ENCODE results near the gene KASH5.
A peak's percentile ranks its signal among the peaks of the same experiment; 100 is the strongest.

KASH5 gene

GRCh38 chr19:49418511-49418910 is 30.5 kb downstream of the KASH5 start:
- H3K36me3 ChIP-seq (ENCODE audit: control insufficient read depth, low read depth, low read length): no peaks in the 10 kb centered on the region
- H3K9me3 ChIP-seq (ENCODE audit: control insufficient read depth, low read depth, low read length): no peaks in the 10 kb centered on the region
- no peak overlapping the region for H3K9ac ChIP-seq (ENCODE audit: low read length)
- H3K27ac ChIP-seq (ENCODE audit: low read length): no peak overlapping the region
- peaks cover 6% of the 10 kb centered on the region for H3K4me1 ChIP-seq (ENCODE audit: control insufficient read depth, low read depth, low read length)
- H3K27me3 ChIP-seq (ENCODE audit: control insufficient read depth, insufficient read depth, low read length): peaks cover 27% of the 10 kb centered on the region
- no peak overlapping the region for H3K4me3 ChIP-seq (ENCODE audit: low read length)

DNA sequence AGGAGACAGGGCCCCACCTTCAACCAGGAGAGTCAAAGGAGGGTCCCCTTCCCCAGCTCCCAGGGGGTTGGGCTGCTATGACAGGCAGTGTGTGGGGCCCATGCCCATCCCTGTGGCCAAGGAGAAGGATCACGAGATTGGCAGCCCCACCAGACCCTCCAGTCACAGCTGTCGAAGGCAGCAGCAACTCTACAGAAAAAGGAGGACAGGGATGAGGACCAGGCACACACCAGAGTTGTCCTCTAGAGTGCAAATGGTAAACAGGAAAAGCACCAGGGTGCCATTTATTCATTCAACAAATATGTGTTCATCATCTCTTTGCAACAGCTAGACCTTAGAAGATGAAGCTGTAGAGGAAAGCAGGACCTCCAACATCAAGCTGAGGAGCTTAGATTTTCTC is 31.1 kb downstream of the KASH5 start:
- no peaks in the 10 kb centered on the region for H3K9me3 ChIP-seq (ENCODE audit: control insufficient read depth, low read depth, low read length)
- H3K36me3 ChIP-seq (ENCODE audit: control insufficient read depth, low read depth, low read length): no peaks in the 10 kb centered on the region
- H3K4me3 ChIP-seq (ENCODE audit: low read length): no peak overlapping the region
- H3K4me1 ChIP-seq (ENCODE audit: control insufficient read depth, low read depth, low read length): peaks cover 6% of the 10 kb centered on the region
- peaks cover 34% of the 10 kb centered on the region for H3K27me3 ChIP-seq (ENCODE audit: control insufficient read depth, insufficient read depth, low read length)
- H3K9ac ChIP-seq (ENCODE audit: low read length): no peak overlapping the region
- no peak overlapping the region for H3K27ac ChIP-seq (ENCODE audit: low read length)

- H3K36me3 ChIP-seq (ENCODE audit: control insufficient read depth, low read depth, low read length): no peaks in the 10 kb centered on the region
- peaks cover 44% of the 10 kb centered on the region for H3K27me3 ChIP-seq (ENCODE audit: control insufficient read depth, insufficient read depth, low read length)
- peaks cover 7% of the 10 kb centered on the region for H3K4me1 ChIP-seq (ENCODE audit: control insufficient read depth, low read depth, low read length)
- no peak overlapping the region for H3K9ac ChIP-seq (ENCODE audit: low read length)
- no peak overlapping the region for H3K4me3 ChIP-seq (ENCODE audit: low read length)
- H3K9me3 ChIP-seq (ENCODE audit: control insufficient read depth, low read depth, low read length): no peaks in the 10 kb centered on the region
- no peak overlapping the region for H3K27ac ChIP-seq (ENCODE audit: low read length)
Measured at GRCh38 chr19:49420227-49420626, 32.2 kb downstream of the KASH5 start.

GRCh38 chr19:49421039-49421877 is 33.2 kb downstream of the KASH5 start:
- Histone ChIP-seq H3K27ac (ENCODE audit: low read length) (no peak overlapping the region), H3K4me1 (ENCODE audit: control insufficient read depth, low read depth, low read length) (peaks cover 12% of the 10 kb centered on the region), H3K9me3 (ENCODE audit: control insufficient read depth, low read depth, low read length) (no peaks in the 10 kb centered on the region), H3K36me3 (ENCODE audit: control insufficient read depth, low read depth, low read length) (no peaks in the 10 kb centered on the region), H3K9ac (ENCODE audit: low read length) (no peak overlapping the region), H3K27me3 (ENCODE audit: control insufficient read depth, insufficient read depth, low read length) (peaks cover 55% of the 10 kb centered on the region), H3K4me3 (ENCODE audit: low read length) (no peak overlapping the region)

DNA sequence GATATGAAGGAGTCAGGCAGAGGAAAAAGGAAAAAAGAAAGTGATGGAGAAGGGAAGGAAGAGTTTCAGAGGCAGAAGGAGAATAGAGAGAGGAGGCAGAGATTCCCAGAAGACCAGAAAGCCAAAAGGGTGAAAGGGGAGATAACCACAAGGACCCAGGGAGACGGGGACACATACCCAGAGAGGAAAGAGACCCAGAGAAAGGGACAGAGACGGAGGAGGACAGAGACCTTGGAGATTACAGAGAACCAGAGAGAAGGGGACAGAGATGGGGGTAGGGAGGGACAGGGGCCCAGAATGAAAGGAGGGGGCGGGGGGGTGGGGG is 33.8 kb downstream of the KASH5 start:
- H3K4me1 ChIP-seq (ENCODE audit: control insufficient read depth, low read depth, low read length): peaks cover 17% of the 10 kb centered on the region
- no peak overlapping the region for H3K4me3 ChIP-seq (ENCODE audit: low read length)
- no peaks in the 10 kb centered on the region for H3K9me3 ChIP-seq (ENCODE audit: control insufficient read depth, low read depth, low read length)
- no peaks in the 10 kb centered on the region for H3K36me3 ChIP-seq (ENCODE audit: control insufficient read depth, low read depth, low read length)
- no peak overlapping the region for H3K9ac ChIP-seq (ENCODE audit: low read length)
- H3K27me3 ChIP-seq (ENCODE audit: control insufficient read depth, insufficient read depth, low read length): peaks cover 61% of the 10 kb centered on the region
- no peak overlapping the region for H3K27ac ChIP-seq (ENCODE audit: low read length)

GRCh38 chr19:49422407-49423070 is 34.5 kb downstream of the KASH5 start:
- no peaks in the 10 kb centered on the region for H3K9me3 ChIP-seq (ENCODE audit: control insufficient read depth, low read depth, low read length)
- peaks cover 18% of the 10 kb centered on the region for H3K4me1 ChIP-seq (ENCODE audit: control insufficient read depth, low read depth, low read length)
- H3K4me3 ChIP-seq (ENCODE audit: low read length): peak overlapping the region; percentile 31
- peaks cover 68% of the 10 kb centered on the region for H3K27me3 ChIP-seq (ENCODE audit: control insufficient read depth, insufficient read depth, low read length)
- no peaks in the 10 kb centered on the region for H3K36me3 ChIP-seq (ENCODE audit: control insufficient read depth, low read depth, low read length)
- no peak overlapping the region for H3K27ac ChIP-seq (ENCODE audit: low read length)
- H3K9ac ChIP-seq (ENCODE audit: low read length): no peak overlapping the region

DNA sequence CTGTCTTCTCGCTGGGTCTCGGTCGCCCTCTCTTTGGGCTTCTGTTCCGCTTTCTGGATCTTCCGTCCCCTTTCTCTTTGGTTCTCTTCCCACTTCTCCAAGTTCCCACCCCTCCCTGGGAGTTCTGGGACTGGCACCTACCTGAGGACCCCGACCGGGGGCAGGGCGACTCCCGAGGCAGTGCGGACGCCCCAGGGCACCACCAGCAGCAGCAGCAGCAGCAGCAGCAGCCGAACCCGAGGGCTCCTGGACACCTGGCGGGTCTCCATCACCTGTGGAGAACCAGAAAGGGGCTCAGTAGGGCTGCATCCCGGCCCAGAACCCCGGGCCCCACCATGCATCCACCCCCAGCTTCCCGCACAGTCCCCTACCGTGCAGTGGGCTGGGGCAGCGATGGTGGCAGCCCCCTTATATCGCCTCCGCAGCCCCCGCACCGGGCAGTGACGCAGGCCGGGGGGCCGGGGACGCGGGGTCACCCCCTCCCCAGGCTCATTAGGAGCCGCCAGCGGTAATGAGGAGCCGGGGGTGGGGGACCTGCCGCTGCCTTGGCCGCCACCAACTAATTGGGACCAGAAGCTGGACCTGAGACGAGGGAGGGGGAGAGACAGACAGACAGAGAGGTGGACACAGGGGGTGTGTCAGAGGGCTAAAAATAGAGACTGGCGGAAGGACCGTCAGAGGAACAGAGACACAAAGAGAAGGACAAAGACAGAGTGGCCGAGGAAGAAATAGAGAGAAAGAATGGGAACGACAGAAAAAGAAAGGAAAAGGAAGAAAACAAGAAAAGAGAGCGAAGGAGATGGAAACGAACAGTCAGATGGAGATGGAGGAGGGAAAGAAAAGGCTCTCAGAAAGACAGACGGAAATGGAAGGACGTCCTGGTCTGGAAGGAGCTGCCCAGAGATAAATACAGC is 35.3 kb downstream of the KASH5 start, which contains the start of gene PTH2:
PTH2 (minus strand) TSS at position 371 of the 914 bp plus-strand sequence; CDS start at position 269, 102 bp downstream.
- Histone ChIP-seq H3K27me3 (ENCODE audit: control insufficient read depth, insufficient read depth, low read length) (peaks cover 69% of the 10 kb centered on the region), H3K4me3 (ENCODE audit: low read length) (peak within 1 kb of the TSS; percentile 31), H3K4me1 (ENCODE audit: control insufficient read depth, low read depth, low read length) (peaks cover 18% of the 10 kb centered on the region), H3K9me3 (ENCODE audit: control insufficient read depth, low read depth, low read length) (no peaks in the 10 kb centered on the region), H3K36me3 (ENCODE audit: control insufficient read depth, low read depth, low read length) (no peaks in the 10 kb centered on the region), H3K9ac (ENCODE audit: low read length) (no peak within 1 kb of the TSS), H3K27ac (ENCODE audit: low read length) (no peak within 1 kb of the TSS)

DNA sequence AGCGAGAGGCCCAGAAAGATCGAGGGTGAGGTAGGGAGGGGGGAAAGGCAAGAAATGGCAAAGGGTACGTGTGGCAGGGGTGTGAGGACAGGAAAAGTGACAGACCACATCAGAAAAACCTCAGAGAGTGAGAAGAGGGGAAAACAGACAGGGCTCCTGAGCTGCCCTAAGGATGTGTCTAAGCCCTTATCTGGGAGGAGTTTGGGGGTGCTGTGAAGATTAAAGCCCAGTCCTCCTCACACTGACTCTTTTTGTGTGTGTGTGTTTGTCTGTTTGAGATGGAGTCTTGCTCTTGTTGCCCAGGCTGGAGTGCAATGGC is 35.9 kb downstream of the KASH5 start:
- H3K4me3 ChIP-seq (ENCODE audit: low read length): no peak overlapping the region
- H3K27ac ChIP-seq (ENCODE audit: low read length): no peak overlapping the region
- no peak overlapping the region for H3K9ac ChIP-seq (ENCODE audit: low read length)
- H3K9me3 ChIP-seq (ENCODE audit: control insufficient read depth, low read depth, low read length): no peaks in the 10 kb centered on the region
- no peaks in the 10 kb centered on the region for H3K36me3 ChIP-seq (ENCODE audit: control insufficient read depth, low read depth, low read length)
- peaks cover 22% of the 10 kb centered on the region for H3K4me1 ChIP-seq (ENCODE audit: control insufficient read depth, low read depth, low read length)
- H3K27me3 ChIP-seq (ENCODE audit: control insufficient read depth, insufficient read depth, low read length): peaks cover 69% of the 10 kb centered on the region

DNA sequence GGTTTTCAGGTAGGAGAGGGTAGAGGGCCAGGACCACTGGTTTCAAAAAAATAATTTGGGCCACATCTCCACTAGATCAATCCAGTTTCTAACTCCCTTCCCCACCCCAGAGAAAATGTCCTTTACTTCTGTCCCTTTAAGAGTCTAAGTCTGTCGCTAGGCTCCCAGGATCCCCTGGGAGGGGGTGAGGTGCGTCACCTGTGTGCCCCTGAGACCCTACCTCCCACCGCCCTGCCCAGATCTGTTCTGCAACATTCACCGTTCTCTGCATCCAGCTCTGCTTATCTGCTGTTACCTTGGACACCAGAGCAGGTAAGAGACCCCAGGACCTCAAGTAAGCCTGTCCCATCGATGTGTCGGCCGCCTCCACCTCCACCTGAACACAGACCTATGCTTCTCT is 37.1 kb downstream of the KASH5 start, which contains the start of gene GFY:
GFY (plus strand) TSS at position 211 of the 400 bp plus-strand sequence. CDS start 1,043 bp downstream, outside the sequence.
- H3K27me3 ChIP-seq (ENCODE audit: control insufficient read depth, insufficient read depth, low read length): peaks cover 79% of the 10 kb centered on the region
- peaks cover 22% of the 10 kb centered on the region for H3K4me1 ChIP-seq (ENCODE audit: control insufficient read depth, low read depth, low read length)
- no peaks in the 10 kb centered on the region for H3K9me3 ChIP-seq (ENCODE audit: control insufficient read depth, low read depth, low read length)
- no peaks in the 10 kb centered on the region for H3K36me3 ChIP-seq (ENCODE audit: control insufficient read depth, low read depth, low read length)
- no peak within 1 kb of the TSS for H3K9ac ChIP-seq (ENCODE audit: low read length)
- peak within 1 kb of the TSS; percentile 32 for H3K4me3 ChIP-seq (ENCODE audit: low read length)
- H3K27ac ChIP-seq (ENCODE audit: low read length): no peak within 1 kb of the TSS

- Histone ChIP-seq H3K36me3 (ENCODE audit: control insufficient read depth, low read depth, low read length) (no peaks in the 10 kb centered on the region), H3K27ac (ENCODE audit: low read length) (no peak overlapping the region), H3K27me3 (ENCODE audit: control insufficient read depth, insufficient read depth, low read length) (peaks cover 77% of the 10 kb centered on the region), H3K4me3 (ENCODE audit: low read length) (peak overlapping the region; percentile 32), H3K9me3 (ENCODE audit: control insufficient read depth, low read depth, low read length) (no peaks in the 10 kb centered on the region), H3K4me1 (ENCODE audit: control insufficient read depth, low read depth, low read length) (peaks cover 16% of the 10 kb centered on the region), H3K9ac (ENCODE audit: low read length) (no peak overlapping the region)
Measured at GRCh38 chr19:49425922-49426592, 38.0 kb downstream of the KASH5 start.

DNA sequence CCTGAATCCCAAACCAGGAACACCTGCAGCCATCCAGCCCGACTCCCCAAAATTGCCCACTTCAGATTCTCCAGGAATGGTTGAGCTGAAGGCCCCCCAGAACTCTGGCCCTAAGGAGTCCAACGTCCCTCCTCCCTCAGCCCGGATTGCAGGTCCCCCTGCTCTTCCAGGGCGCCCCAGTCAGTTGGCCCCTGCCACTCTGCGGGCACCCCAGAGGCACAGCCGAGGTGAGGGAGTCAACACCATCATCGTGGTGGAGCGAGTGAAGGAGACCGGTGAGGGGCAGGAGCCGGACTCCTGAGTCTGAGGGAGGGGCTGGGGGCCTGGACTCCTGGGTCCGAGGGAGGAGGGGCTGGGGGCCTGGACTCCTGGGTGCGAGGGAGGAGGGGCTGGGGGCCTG is 39.3 kb downstream of the KASH5 start:
- no peak overlapping the region for H3K9ac ChIP-seq (ENCODE audit: low read length)
- peaks cover 16% of the 10 kb centered on the region for H3K4me1 ChIP-seq (ENCODE audit: control insufficient read depth, low read depth, low read length)
- no peak overlapping the region for H3K27ac ChIP-seq (ENCODE audit: low read length)
- peaks cover 70% of the 10 kb centered on the region for H3K27me3 ChIP-seq (ENCODE audit: control insufficient read depth, insufficient read depth, low read length)
- no peaks in the 10 kb centered on the region for H3K36me3 ChIP-seq (ENCODE audit: control insufficient read depth, low read depth, low read length)
- H3K9me3 ChIP-seq (ENCODE audit: control insufficient read depth, low read depth, low read length): no peaks in the 10 kb centered on the region
- peak overlapping the region; percentile 70 for H3K4me3 ChIP-seq (ENCODE audit: low read length)

All from iPS-18a (cell line).